HG03469 (cell line): ENCODE measurements around the gene PCED1B.
"Not testable (repeated sequence)": the region's sequence is repeated elsewhere in the genome, so short reads cannot be mapped to it uniquely, and the experiment has no call there.

Experiments used
- ATAC-seq: cut with Tn5 transposase; IDR thresholded peaks from one replicate; pipeline ENCODE4 v1.9.1; 2021; ENCODE audit warnings: mild to moderate bottlenecking, moderate library complexity, moderate number of reproducible peaks; ENCODE audit not compliant: unreplicated experiment

PCED1B gene

GRCh38 chr12:47117305-47117704, 37.9 kb downstream of the PCED1B start:
- not testable (repeated sequence) for ATAC-seq

GRCh38 chr12:47120736-47121135, 41.3 kb downstream of the PCED1B start:
- ATAC-seq = no peak

DNA sequence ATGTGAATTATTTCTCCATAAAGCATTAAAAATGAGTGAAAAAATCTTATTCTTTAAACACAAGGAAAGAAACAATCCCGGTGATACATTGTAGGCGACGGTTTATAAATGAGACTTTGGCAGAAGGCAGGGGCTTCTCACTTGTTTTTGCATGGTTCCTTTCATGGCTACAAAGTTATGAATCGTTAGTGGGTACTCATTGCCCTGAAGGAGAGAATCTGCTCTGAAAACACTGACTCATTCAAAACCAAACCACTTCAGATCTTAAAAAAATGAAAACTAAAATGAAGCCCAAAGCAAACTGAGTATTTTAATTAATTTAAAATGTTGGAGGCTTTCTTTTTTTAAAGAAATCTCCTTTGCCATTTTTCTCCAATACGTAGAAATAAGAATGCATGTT, 41.7 kb downstream of the PCED1B start:
- ATAC-seq = no peak

GRCh38 chr12:47122602-47123001, 43.2 kb downstream of the PCED1B start:
- no peak for ATAC-seq

- no peak for ATAC-seq
Observed at GRCh38 chr12:47123730-47124129, 44.3 kb downstream of the PCED1B start.

GRCh38 chr12:47124451-47124850, 45.0 kb downstream of the PCED1B start:
- no peak for ATAC-seq

GRCh38 chr12:47126246-47126645, 46.8 kb downstream of the PCED1B start:
- ATAC-seq = no peak

GRCh38 chr12:47131011-47131410, 51.6 kb downstream of the PCED1B start:
- no peak for ATAC-seq

GRCh38 chr12:47134005-47134404, 54.6 kb downstream of the PCED1B start:
- ATAC-seq = no peak

GRCh38 chr12:47135578-47135977, 56.2 kb downstream of the PCED1B start:
- ATAC-seq = no peak

DNA sequence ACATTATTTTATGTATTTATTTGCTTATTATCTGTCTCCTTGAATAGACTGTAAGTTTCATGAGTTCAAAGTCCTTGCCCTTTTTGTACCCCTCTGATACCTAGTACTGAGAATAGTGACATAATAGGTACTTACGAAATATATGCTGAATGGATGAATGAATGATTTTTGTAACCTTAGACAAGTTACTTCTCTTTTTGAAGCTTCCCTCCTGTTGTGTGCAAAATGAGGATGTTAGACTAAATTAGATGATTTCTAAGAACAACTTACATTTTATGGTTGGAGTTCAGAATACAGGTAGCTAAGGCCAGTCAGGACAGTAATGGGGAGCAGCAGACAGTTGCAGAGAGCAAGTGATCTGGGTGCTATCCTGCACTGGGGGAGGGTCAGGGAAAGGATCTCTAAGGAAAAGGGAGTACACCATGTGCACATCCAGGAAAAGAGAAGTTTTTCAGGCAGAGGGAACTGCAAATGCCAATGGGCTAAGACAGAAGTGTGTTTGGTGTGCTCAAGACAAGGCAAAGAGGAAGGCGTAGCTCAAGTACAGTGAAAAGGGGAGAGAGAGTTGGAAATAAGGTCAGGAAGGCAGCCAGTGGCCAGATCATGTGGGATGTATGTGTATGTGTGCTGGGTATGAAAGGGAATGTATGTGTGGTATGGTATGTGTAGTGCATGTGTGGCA, 59.7 kb downstream of the PCED1B start:
- ATAC-seq = no peak

- ATAC-seq = no peak
Observed at GRCh38 chr12:47141459-47141858, 62.0 kb downstream of the PCED1B start.

GRCh38 chr12:47144769-47145168, 65.3 kb downstream of the PCED1B start:
- no peak for ATAC-seq

- ATAC-seq = no peak
Observed at GRCh38 chr12:47145188-47145587, 65.8 kb downstream of the PCED1B start.

DNA sequence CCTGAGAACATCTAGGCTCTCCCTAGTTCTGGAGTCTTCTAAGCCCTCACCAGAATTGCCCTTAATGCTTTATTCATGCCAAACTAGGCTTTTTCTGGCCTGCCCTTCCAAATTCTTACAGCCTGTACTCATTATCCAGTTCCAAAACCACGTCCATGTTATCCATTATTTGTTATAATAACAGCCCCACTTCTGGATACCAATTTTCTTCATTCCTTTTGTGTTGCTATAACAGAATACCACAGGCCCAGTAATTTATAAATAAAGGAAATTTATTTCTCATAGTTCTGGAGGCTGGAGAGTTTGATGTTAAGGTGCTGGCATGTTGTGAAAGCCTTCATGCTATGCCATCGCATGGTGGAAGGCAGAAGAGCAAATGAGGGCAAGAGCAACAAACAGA, 68.3 kb downstream of the PCED1B start:
- ATAC-seq = no peak

GRCh38 chr12:47149146-47149545, 69.7 kb downstream of the PCED1B start:
- ATAC-seq = no peak

DNA sequence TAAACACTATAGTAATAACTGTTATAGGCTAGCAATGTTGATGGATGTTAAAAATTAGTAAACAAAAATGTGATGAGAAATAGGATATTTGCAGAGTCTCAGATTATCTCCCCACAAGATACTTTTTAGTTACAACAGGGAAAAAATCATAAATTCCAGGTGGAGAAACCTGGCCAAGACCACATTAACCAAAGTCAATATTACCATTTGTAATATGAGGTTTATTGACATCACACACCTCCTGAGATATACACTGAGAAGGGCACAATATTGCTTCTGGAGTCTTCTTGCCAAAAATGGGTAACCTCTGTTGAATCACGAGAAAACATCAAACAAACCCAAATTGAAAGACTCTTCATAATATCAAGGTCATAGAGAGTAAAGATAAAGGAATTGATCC, 72.7 kb downstream of the PCED1B start:
- ATAC-seq = no peak

GRCh38 chr12:47155457-47156166, 76.2 kb downstream of the PCED1B start:
- ATAC-seq = no peak

DNA sequence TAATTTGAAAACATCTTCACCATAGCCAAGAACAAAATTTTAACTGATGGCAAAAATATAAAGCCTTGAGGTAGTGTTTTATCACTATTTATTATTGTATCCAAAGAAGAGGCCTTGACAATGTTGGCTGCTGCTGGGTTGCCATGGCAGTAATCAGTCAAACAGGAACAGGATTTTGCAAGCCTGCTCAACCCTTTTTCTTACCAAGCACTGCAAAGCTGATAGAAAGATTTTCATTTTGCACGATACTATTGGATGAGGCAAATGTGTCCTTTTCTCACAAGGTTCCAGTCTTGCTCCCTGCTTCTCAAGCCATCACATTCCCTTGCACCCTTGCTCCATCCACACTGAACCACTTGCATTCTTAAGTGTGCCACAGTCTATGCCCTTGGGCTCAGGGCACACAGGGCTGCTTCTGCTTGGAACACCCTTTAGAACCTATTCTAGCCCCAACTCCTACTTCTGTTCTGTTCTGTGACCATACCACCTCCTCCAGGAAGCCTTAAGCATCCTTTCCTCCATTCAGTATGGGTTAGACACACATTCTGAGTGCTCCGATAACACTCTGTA, 76.8 kb downstream of the PCED1B start:
- ATAC-seq = no peak

GRCh38 chr12:47158792-47159191, 79.4 kb downstream of the PCED1B start:
- no peak for ATAC-seq

GRCh38 chr12:47159348-47159747, 79.9 kb downstream of the PCED1B start:
- ATAC-seq = no peak
